H1 (cell line): Measurements from ENCODE around the gene DPM2. TPM values are rescaled to one million over a fixed set of nuclear protein-coding genes. Genes with fewer than 3 reads are reported as not detected.

ENCODE experiments used
- polyA plus RNA-seq, 7 experiments: library from polyadenylated mRNA; depleted of rRNA in 3 of 7; stranded (reverse) in 5 of 7; unstranded in 2 of 7; fragments of >200 nt in 5 of 7; fragments of 200-250 nt in 2 of 7; gene quantifications; 1 replicate in 5 of 7; 2 replicates in 1 of 7; 4 replicates in 1 of 7; pipeline versions ENCODE4 v1.2.1 to v1.2.3, GENCODE V29; 2011 to 2013; ENCODE audit warnings: missing spikeins in 2 of 7, mixed read lengths in 2 of 7
- total RNA-seq: library from RNA; stranded (reverse); fragmentation: NEBNext Ultra II Directional; extraction: Animal tissue kit (Norgen Biotek cat#: 25700); gene quantifications from 2 replicates; pipeline ENCODE4 v1.2.1, GENCODE V29; 2021
- TF ChIP-seq, protein P1 (sequence below): fragments of 300-600 bp; sonication (generic); IDR thresholded peaks from 2 replicates; pipeline ENCODE4 v1.7.1; 2012; ENCODE audit warnings: low read length, moderate library complexity, mild to moderate bottlenecking, inconsistent platforms; ENCODE audit not compliant: insufficient replicate concordance

DPM2 gene
- total and polyA plus RNA-seq, 2 of the 8 experiments (the other 6 are each of a cell fraction or from before 2014, with no cell fraction given) = 45.4 to 95.4 TPM

DNA sequence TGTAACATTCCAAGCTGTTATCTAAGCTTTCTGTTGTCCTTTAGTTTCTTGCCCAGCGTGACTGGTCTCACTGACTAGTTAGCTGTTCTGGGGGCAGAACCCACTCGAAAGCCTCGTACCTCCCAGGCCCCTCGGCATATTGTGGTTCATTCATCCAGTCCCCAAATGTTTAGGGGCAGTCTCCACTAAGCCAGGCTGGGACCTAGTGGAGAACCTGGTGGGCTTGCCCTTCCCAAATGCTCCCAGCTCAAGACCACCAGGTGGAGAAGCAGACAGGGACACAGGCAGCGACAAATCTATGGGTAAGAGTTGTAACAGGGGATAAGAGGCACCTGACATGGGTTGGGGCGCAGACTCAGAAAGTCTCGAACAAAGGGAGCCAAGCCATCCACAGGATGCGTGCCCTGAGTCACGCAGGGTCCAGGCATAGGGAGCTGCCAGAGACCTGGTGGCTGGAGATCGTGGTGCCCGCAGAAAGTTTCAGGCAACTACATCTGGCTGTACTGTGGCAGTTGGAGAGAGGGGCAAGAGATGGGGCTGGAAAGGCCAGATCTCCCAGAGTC lies 44.0 kb upstream of the DPM2 start (continued):
- TF ChIP-seq, protein P1, sequence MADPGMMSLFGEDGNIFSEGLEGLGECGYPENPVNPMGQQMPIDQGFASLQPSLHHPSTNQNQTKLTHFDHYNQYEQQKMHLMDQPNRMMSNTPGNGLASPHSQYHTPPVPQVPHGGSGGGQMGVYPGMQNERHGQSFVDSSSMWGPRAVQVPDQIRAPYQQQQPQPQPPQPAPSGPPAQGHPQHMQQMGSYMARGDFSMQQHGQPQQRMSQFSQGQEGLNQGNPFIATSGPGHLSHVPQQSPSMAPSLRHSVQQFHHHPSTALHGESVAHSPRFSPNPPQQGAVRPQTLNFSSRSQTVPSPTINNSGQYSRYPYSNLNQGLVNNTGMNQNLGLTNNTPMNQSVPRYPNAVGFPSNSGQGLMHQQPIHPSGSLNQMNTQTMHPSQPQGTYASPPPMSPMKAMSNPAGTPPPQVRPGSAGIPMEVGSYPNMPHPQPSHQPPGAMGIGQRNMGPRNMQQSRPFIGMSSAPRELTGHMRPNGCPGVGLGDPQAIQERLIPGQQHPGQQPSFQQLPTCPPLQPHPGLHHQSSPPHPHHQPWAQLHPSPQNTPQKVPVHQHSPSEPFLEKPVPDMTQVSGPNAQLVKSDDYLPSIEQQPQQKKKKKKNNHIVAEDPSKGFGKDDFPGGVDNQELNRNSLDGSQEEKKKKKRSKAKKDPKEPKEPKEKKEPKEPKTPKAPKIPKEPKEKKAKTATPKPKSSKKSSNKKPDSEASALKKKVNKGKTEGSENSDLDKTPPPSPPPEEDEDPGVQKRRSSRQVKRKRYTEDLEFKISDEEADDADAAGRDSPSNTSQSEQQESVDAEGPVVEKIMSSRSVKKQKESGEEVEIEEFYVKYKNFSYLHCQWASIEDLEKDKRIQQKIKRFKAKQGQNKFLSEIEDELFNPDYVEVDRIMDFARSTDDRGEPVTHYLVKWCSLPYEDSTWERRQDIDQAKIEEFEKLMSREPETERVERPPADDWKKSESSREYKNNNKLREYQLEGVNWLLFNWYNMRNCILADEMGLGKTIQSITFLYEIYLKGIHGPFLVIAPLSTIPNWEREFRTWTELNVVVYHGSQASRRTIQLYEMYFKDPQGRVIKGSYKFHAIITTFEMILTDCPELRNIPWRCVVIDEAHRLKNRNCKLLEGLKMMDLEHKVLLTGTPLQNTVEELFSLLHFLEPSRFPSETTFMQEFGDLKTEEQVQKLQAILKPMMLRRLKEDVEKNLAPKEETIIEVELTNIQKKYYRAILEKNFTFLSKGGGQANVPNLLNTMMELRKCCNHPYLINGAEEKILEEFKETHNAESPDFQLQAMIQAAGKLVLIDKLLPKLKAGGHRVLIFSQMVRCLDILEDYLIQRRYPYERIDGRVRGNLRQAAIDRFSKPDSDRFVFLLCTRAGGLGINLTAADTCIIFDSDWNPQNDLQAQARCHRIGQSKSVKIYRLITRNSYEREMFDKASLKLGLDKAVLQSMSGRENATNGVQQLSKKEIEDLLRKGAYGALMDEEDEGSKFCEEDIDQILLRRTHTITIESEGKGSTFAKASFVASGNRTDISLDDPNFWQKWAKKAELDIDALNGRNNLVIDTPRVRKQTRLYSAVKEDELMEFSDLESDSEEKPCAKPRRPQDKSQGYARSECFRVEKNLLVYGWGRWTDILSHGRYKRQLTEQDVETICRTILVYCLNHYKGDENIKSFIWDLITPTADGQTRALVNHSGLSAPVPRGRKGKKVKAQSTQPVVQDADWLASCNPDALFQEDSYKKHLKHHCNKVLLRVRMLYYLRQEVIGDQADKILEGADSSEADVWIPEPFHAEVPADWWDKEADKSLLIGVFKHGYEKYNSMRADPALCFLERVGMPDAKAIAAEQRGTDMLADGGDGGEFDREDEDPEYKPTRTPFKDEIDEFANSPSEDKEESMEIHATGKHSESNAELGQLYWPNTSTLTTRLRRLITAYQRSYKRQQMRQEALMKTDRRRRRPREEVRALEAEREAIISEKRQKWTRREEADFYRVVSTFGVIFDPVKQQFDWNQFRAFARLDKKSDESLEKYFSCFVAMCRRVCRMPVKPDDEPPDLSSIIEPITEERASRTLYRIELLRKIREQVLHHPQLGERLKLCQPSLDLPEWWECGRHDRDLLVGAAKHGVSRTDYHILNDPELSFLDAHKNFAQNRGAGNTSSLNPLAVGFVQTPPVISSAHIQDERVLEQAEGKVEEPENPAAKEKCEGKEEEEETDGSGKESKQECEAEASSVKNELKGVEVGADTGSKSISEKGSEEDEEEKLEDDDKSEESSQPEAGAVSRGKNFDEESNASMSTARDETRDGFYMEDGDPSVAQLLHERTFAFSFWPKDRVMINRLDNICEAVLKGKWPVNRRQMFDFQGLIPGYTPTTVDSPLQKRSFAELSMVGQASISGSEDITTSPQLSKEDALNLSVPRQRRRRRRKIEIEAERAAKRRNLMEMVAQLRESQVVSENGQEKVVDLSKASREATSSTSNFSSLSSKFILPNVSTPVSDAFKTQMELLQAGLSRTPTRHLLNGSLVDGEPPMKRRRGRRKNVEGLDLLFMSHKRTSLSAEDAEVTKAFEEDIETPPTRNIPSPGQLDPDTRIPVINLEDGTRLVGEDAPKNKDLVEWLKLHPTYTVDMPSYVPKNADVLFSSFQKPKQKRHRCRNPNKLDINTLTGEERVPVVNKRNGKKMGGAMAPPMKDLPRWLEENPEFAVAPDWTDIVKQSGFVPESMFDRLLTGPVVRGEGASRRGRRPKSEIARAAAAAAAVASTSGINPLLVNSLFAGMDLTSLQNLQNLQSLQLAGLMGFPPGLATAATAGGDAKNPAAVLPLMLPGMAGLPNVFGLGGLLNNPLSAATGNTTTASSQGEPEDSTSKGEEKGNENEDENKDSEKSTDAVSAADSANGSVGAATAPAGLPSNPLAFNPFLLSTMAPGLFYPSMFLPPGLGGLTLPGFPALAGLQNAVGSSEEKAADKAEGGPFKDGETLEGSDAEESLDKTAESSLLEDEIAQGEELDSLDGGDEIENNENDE = no peak
